HG02588 (cell line): ENCODE data around the gene BCR.
"Not testable (repeated sequence)": the region's sequence is repeated elsewhere in the genome, so short reads cannot be mapped to it uniquely, and the experiment has no call there.

ENCODE experiments used
- ATAC-seq: cut with Tn5 transposase; IDR thresholded peaks from one replicate; pipeline ENCODE4 v1.9.1; 2021; ENCODE audit warnings: mild to moderate bottlenecking, moderate library complexity; ENCODE audit not compliant: unreplicated experiment

The BCR gene

DNA sequence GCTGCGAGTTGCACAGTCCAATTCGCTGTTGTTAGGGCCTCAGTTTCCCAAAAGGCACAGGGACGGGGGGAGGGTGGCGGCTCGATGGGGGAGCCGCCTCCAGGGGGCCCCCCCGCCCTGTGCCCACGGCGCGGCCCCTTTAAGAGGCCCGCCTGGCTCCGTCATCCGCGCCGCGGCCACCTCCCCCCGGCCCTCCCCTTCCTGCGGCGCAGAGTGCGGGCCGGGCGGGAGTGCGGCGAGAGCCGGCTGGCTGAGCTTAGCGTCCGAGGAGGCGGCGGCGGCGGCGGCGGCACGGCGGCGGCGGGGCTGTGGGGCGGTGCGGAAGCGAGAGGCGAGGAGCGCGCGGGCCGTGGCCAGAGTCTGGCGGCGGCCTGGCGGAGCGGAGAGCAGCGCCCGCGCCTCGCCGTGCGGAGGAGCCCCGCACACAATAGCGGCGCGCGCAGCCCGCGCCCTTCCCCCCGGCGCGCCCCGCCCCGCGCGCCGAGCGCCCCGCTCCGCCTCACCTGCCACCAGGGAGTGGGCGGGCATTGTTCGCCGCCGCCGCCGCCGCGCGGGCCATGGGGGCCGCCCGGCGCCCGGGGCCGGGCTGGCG, at the start of gene BCR:
Gene BCR, plus strand, starts transcription at position 209 of the 592 bp plus-strand sequence. CDS start 452 bp downstream, outside the sequence.
- peak; percentile 60 for ATAC-seq

DNA sequence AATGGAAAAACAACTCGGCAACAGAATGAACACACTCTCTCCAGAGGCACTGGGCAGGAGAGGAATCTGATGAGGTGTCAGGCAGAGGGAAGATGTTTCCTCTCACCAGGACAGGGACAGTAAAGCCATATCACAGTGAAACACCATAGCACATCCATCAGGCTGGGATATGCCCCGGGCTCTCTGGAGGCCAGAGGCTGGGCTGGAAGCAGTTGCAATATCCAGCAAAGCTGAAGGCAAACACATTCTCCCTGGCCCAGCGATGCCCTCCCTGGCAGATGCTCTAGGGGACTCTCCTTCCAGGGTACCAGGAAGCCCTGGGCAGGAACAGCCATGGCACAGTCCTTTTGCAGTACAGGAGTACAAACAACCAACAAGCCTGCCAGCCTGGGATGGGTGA, 49.6 kb upstream of the BCR start:
- ATAC-seq, result no peak

DNA sequence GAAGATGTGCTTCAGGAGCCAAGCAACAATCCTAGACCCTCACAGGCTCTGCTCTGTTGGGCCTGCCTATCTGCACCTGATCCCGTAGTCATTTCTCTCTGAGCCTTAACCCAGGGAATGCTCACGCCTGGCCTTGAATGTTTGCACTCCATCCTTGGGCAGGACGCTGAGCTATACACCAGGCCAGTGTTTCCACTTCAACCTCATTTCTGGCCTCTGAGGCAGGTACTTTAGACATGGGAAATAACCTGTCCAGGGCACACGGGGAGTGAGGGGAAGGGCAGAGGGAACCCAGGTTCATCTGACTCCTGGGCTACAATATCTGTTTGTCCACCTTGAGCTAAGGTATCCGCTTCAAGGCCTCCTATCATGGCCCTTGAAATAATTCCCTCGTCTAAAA, 48.4 kb upstream of the BCR start:
- ATAC-seq, result no peak

DNA sequence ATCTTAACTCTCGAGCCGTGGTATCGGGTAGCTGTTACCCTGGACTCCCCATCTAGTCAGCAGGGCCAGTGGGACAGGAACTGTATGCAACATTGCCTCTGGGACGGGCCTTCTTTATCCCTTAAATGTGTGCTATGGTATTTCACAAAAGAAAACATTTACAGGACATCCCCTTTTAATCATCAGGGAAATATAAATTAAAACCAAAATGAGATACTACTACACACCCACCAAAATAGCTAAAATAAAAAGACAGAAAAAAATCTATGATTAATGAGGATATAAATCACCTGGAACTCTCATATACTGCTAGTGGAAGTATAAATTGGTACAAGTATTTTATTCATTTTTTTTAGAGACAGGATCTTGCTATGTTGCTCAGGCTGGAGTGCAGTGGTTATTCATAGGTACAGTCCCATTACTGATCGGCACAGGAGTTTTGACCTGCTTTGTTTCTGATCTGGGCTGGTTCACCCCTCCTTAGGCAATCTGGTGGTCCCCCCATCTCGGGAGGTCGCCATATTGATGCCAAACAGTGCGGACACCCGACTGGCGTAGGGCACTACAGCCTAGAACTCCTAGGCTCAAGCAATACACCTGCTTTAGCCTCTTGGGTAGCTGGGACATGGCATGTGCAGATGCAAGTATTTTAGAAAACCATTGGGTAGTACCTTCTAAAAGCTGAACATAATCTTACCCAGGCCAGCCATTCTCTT, 47.8 kb upstream of the BCR start:
- ATAC-seq, result no peak

DNA sequence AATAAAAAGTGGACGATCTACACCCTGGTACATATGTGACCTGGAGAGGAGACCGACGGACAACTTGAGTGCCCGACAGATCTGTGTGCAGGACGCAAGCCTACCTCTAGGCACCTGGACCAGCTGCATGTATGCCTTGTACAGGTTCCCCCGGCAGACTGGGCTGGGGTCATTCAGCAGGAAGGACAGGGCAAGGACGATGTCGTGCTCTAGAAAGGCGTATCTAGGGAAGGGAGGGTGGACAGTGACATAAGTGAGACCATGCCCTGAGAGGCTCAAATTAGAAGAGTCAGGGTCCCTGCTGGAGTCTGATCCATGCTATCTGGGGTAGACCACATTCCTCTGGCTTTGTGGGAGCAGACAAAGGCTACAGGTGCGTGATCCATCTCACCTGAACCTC, 46.4 kb upstream of the BCR start:
- ATAC-seq, result no peak

DNA sequence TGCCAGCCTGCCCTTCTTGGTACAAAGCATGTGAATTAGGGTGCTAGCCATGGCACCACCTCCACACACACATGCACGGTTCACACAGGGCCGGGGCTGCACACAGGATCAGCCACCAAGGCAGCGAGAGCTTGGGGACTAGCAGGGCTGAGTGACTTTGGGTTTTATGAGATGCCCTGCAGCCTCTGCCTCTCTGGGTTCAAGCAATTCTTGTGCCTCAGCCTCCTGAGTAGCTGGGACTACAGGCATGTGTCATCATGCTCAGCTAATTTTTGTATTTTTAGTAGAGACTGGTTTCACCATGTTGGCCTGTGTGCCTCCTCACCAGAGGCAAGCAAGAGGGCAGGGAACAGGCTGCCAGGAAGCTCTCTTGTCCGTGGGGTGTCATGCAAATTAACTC, 43.3 kb upstream of the BCR start:
- ATAC-seq, result not testable (repeated sequence)

DNA sequence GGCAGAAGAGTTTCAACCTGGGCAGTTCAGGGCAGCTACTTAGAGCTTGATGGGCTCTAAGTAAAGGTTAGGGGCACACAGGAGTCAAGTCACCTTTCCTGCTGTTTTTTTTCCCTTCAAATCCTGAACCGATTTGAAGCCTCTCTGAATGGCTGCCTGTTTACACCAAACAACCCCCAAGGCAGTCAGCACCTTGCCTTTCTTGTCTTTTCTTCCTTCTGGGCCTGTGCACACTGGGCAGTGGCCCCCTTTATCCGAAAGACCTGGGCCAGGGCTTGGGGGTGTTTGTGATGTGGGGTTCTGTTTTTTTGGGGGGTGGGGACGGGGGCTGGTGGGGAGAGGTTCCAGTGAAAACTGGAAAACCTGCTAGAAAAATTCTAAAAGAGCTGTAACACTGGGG, 42.8 kb upstream of the BCR start:
- no peak for ATAC-seq

DNA sequence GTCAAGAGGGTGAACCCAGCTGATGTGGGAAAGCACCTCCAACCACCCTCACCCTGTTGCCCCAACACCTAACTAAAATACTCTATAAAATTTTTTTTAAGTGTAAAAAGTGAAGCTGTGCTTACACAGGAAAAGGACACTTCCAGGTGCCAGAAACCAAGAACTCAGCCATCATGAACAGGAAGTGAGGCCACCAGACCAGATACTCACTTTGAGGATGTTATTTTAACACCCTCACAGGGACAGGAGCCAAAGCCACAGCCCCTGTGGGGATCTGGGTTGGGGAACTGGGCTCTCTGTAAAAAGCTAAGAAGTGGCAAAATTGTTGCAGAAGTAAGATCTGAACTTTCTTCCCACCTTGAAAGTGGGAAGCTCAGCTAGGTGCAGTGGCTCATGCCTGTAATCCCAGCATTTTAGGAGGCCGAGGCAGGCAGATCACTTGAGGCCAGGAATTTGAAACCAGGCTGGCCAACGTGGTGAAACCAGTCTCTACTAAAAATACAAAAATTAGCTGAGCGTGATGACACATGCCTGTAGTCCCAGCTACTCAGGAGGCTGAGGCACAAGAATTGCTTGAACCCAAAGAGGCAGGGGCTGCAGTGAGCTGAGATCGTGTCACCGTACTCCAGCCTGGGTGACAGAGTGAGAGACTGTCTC, 42.3 kb upstream of the BCR start:
- ATAC-seq, result no peak

DNA sequence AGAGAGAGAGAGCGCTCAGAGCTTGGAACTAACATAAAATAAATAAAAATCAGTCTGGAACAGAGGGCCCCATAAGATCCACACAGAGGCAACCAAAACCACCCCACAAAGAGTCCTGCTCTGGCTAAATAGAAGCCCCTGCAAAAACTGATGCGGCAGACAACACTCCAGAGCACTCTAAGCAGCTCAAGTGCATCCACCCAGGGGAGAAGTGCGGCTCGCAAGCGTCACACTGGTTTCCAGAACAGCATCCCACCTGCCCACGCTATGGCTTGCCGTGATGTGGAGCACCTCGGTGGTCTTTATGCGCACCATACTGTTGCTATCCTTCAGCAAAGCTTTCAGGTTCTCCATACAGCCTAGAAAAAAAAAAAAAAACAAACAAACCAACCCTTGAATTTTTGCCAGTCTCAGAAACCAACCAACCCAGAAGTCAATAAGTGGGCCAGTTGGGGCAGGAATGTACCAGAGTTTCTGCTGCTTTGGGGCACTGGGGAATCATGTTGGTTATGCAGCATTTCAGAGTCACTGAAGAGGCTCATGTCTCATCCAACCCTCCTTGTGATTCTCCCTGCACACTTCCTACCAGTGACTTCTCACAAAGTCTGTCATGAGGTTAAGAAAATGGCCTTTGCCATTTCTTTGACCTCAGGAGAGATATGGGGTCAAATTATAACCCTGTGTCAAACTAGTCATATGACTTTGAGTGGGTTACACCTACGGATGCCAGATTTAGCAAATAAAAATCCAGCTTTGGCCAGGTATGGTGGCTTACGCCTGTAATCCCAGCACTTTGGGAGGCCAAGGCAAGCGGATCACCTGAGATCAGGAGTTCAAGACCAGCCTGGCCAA, 41.5 kb upstream of the BCR start:
- ATAC-seq, result no peak

DNA sequence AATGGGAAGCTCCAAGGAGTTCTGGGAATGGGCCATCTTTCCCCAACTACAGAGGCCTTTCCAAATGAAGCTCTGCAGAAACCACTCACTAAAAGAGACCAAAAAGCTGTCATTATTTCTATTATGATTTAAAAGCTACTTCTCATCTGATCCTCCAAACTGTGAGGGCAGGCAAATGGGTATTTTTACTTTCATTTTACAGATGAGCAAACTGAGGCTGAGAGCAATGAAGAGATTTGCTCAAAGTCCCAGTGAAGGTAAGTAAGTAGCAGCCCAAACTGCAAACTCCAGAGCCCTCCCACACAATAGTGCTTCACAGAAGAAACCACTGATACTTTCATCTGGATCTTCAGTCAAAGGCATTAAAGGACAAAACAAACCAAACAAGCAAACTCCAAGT, 39.9 kb upstream of the BCR start:
- no peak for ATAC-seq

DNA sequence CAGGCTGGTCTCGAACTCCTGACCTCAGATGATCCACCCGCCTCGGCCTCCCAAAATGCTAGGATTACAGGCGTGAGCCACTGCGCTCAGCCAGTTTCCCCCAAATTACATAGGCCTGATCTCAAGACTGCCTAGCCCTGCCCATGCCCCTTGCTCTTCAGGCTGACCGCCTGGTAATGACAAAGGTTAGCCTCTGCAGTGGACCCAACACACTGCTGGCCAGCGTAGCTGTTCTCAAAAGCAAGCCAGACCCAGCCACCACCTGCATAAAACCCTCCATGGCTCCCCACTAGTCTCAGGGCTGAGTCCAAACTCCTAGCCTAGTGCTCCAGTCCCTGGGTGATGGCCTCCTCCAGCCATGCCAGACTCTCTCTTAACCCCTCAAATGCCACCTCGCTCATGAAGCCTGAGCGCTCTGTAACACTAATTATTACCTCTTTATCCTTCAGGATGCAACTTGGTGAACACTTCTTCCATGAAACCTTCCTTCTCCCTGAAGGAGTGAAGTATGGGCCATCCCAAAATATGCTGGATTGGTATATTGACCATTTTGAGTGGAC, 37.7 kb upstream of the BCR start:
- no peak for ATAC-seq

DNA sequence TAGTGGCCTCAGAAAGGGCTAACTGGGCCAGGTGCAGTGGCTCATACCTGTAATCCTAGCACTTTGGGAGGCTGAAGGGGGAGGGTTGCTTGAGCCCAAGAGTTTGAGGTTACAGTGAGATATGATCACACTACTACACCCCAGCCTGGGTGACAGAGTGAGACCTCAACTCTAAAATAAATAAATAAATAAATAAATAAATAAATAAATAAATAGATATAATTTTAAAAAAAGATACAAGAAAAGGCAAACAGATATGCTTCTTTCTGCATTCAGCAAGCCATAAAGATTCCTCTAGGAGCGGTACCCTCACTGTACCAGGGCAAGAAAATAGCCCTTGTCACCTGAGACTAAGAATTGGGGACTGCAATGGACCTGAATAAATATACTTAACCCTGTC, 37.2 kb upstream of the BCR start:
- no peak for ATAC-seq

DNA sequence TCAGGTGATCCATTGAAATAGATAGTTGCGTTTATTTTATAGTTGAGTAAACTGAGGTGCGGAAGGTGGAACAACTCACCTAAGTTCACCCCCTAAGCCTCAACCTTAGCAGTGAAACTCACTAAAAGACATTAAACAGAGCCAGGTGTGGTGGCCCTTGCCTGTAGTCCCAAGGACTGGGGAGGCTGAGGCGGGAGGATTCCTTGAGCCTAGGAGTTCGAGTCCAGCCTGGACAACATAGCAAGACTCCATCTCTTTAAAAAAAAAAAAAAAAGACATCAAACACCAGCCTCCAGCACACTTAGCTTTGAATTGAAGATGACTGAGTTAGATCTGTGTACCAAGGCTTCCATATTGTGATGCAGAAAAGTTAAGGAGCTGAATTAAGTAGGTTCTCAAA, 35.9 kb upstream of the BCR start:
- no peak for ATAC-seq

DNA sequence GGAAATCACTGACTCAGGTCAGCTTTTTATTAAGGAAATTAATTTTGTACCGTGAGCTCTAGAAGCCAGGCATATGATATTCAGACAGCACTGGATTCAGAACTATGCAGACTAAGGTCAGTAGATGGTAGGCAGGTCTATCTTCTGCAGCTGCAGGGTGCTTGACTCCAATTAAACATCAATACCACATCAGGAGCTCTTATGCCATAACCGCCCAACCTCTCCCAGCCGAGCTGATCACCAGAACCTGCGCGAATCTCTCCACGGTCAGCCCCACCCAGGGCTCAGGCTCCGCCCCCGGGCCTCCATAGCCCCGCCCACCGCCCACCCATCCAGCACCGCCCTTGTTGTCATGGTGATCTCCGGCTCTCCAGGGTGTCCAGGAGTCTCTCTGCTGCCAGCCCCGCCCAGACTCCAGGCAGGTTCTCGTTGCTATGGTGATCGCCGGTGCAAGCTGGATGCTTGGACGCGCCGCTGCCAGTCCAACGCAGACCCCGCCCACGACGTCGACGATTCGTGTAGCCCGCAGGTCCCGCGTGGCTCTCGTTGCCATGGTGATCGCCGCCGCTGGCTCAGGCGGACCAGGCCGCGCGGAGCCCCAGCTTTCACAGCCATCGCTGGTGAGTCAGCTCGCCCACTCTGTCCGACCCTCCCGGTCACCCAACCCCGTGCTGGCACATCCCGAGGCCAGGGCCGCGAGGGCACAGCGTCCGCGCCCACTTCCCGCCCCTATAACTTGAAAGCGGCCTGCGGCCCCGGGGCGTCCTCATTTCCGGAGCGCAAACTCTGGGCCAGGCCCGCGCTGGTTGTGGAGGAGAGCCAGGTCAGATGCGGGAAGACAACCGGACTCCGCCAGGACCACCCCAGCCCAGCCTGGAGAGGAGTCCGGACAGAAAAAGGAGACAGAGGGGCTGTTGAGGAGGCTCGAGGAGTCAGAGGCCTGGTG, 35.1 kb upstream of the BCR start, which contains the start of gene RAB36:
Gene RAB36, plus strand, starts transcription at position 546 of the 946 bp plus-strand sequence. CDS start 1,140 bp downstream, outside the sequence.
- peak; percentile 34 for ATAC-seq

DNA sequence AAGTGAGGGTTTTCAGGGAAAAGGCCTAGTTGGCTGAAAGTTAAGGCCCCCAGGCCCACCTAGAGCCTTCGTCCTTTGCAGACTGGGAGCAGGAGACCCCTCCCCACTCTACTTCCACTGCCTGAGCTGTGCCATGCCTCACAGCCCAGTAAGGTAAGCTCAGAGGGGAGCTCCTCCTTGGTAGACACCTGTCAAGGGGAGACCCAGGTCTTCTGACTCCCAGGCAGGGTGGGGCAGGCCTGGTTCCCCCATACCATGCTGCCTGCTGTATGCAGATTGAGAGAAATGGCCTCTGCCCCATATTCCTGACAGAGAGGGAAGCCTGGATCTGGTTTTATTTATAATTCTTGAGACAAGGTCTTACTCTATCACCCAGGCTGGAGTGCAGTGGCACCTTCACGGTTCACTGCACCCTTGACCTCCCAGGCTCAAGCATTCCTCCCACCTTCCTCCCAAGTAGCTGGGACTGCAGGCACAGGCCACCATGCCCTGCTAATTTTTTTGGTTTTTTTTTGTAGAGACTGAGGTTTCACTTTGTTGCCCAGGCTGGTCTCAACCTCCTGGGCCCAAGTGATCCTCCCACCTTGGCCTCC, 34.3 kb upstream of the BCR start:
- ATAC-seq, result no peak

DNA sequence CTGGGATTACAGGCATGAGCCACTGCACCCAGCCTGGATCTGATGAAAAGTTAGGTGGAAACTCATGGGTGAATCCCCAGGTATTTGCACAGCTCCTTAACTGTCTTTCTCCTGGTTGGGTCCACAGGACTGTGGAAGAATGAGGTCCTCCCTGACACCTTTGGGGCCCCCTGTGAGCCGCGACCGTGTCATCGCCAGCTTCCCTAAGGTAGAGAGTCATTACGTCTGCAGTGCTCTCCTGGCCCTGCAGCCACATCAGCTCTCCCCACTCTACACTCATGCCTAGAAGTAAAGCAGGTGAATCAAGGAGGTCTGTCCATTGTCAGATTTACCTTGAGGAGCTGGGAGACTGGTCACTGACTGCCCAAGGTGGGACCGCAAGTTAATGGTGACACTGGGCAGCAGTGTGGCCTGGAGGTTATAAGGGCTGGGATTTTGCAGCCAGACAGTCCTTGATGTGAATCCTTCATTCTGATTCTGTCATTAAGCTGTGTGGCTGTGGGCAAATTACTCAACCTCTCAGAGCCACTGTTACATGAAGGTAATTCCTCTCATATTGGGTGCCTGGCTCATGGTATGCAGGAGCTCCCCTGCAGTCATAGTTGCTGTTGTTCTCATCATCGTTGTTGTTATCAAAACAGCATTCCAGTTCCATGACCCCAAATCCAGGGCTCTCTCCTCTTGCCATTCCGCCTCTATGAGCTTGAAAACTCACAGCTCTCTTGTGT, 33.7 kb upstream of the BCR start:
- ATAC-seq, result no peak

DNA sequence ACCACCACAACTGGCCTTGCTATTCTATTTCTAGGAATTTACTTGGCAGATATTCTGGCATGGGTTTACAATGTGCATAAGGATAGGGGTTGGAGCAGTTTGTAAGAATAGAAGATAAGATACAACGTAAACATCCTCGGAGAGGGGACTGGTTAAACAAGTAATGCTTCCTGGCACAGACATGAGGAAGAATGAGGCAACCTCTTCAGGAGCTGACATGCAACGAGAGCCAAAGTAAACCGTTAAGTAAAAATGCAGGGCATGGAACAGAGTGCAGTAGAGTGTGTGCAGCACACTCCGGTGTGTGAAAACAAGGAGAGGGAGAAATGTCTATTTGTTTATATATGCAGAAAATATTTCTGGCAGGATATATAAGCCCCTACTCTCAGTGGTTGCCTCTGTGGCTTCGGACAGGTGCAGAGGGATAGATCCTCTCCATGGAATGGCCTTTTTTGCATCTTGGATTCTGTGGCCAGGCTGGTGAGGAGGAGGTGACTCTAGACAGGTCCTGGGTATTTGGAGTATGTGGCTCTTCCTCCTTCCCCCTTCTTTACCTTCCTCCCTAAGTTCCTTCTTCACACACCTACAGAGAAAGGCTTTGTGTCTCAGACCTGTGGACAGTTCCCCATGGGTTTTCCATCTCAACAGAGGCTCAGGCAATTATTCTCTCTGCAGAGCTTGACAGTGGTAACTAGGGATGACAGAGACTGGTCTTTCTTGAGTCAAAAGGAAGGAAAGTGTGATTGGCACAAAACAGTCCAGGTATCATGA, 32.5 kb upstream of the BCR start:
- ATAC-seq, result no peak

DNA sequence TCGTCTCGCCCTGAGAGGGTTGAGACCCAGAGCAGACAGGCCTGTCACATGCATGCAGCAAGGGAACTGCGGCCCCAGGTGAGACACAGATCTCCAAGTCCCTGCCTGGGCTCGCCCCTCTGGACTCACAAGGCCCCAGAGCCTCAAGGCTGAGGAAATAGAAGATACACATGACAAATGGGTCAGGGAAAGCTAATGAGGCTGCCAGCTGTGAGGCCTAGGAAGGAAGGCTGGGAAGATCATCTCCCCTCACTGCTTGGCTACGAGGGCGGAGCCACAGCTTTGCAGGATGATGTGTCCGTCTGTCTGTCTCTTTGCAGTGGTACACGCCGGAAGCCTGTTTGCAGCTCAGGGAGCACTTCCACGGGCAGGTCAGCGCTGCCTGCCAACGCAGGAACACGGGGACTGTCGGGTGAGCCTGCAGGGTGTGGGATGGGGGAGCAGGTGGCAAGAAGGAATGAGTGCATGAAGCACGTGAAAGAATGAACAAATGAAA, 30.5 kb upstream of the BCR start:
- ATAC-seq, result no peak
